Gastrocnemius medialis (tissue), 4 donors: Measurements from ENCODE around the gene CHST2. TPM values are rescaled to one million over a fixed set of nuclear protein-coding genes. Genes with fewer than 3 reads are reported as not detected.

Source experiments
- ATAC-seq, 2 donors: fragments of 150-250 bp; one replicate each; pipeline ENCODE4 v1.9.1; 2016
- DNase-seq, 2 donors: peaks; one replicate each; pipeline ENCODE4 v3.0.0-alpha.2; 2019
- H3K27ac ChIP-seq, 4 donors: fragments of 200-600 bp; sonication (generic); 1 replicate in 1 of 4; 2 replicates in 3 of 4; pipeline ENCODE4 v1.5.1; 2016 to 2018; ENCODE audit warnings: mild to moderate bottlenecking in 2 of 4, moderate library complexity in 1 of 4
- H3K27me3 ChIP-seq, 3 donors: fragments of 200-600 bp; sonication (generic) in 2 of 3; 1 replicate in 1 of 3; 2 replicates in 2 of 3; pipeline versions ENCODE4 v1.5.1 to v1.6.0; 2016 to 2019; ENCODE audit warnings: mild to moderate bottlenecking in 1 of 3, moderate library complexity in 1 of 3
- H3K36me3 ChIP-seq, 2 donors: fragments of 200-600 bp; sonication (generic) in 1 of 2; one replicate each; pipeline ENCODE4 v1.5.1; 2017 to 2018
- H3K4me1 ChIP-seq, 2 donors: fragments of 200-600 bp; sonication (generic) in 1 of 2; one replicate each; pipeline ENCODE4 v1.5.1; 2016 to 2017; ENCODE audit warnings: mild to moderate bottlenecking in 2 of 2
- H3K4me3 ChIP-seq, 4 donors: fragments of 200-600 bp; sonication (generic) in 3 of 4; 1 replicate in 1 of 4; 2 replicates in 3 of 4; pipeline ENCODE4 v1.5.1; 2016 to 2019; ENCODE audit warnings: mild to moderate bottlenecking in 2 of 4
- H3K9me3 ChIP-seq, 3 donors: fragments of 200-600 bp; sonication (generic) in 2 of 3; 1 replicate in 1 of 3; 2 replicates in 2 of 3; pipeline ENCODE4 v1.5.1; 2016 to 2019
- CTCF ChIP-seq, 5 experiments: fragments of 450-650 bp in 3 of 5; fragments of 200-600 bp in 2 of 5; sonication (generic) in 2 of 5; IDR thresholded peaks in 4 of 5; conservative IDR thresholded peaks in 1 of 5; 1 replicate in 4 of 5; 2 replicates in 1 of 5; pipeline ENCODE4 v1.5.1; 2016 to 2019; ENCODE audit warnings: antibody characterized with exemption in 5 of 5, mild to moderate bottlenecking in 3 of 5, moderate library complexity in 3 of 5
- POLR2A ChIP-seq, 2 donors: fragments of 450-650 bp; IDR thresholded peaks; one replicate each; pipeline ENCODE4 v1.6.1; 2017; ENCODE audit warnings: antibody characterized with exemption in 2 of 2, mild to moderate bottlenecking in 2 of 2, moderate library complexity in 2 of 2
- in situ Hi-C, 4 donors: fragments of 200-750 bp; cut with MboI; loops; one replicate each; pipeline versions ENCODE4 v1.15.0 to v1.8.0; 2017; ENCODE audit warnings: low sequenced_read_pairs in 4 of 4
- intact Hi-C: fragments of 100-400 bp; cut with DNase I; formaldehyde crosslinking; loops from one replicate; pipeline ENCODE4 v1.15.1; 2023; ENCODE audit warnings: low total_unique reads
- total RNA-seq, 4 donors: library from RNA; depleted of rRNA; stranded (reverse); fragments of >200 nt; gene quantifications; one replicate each; pipeline versions ENCODE4 v1.1.0 to v1.2.3, GENCODE V29; 2016

Gene CHST2
- total RNA-seq, 4 donors from 2014 or later: 0.41 to 2.9 (median 1.8) TPM

- TF ChIP-seq POLR2A (IDR thresholded peaks at IDR 0.05): no peak
- no peak for TF ChIP-seq CTCF (IDR thresholded peaks at IDR 0.05 in 4 of 5, conservative IDR thresholded peaks at IDR 0.05 in 1 of 5)
- ATAC-seq (no peak), DNase-seq (no peak)
- in situ Hi-C loops: no loop called here
- Histone ChIP-seq H3K27ac (no peak overlapping the region), H3K4me3 (no peak overlapping the region), H3K27me3 (no peaks in the 10 kb centered on the region), H3K9me3 (no peaks in the 10 kb centered on the region), H3K36me3 (no peaks in the 10 kb centered on the region), H3K4me1 (no peaks in the 10 kb centered on the region)
- intact Hi-C loops: no loop called here
Observed at GRCh38 chr3:143142354-143142753, 22.8 kb downstream of the CHST2 start.

GRCh38 chr3:143145906-143146305, 26.3 kb downstream of the CHST2 start:
- ATAC-seq (no peak), DNase-seq (no peak)
- intact Hi-C loops: no loop called here
- TF ChIP-seq CTCF (IDR thresholded peaks at IDR 0.05 in 4 of 5, conservative IDR thresholded peaks at IDR 0.05 in 1 of 5): no peak
- TF ChIP-seq POLR2A (IDR thresholded peaks at IDR 0.05): no peak
- Histone ChIP-seq H3K27me3 (no peaks in the 10 kb centered on the region), H3K4me1 (no peaks in the 10 kb centered on the region), H3K4me3 (no peak overlapping the region), H3K9me3 (no peaks in the 10 kb centered on the region), H3K36me3 (no peaks in the 10 kb centered on the region), H3K27ac (no peak overlapping the region)
- in situ Hi-C loops: no loop called here

- in situ Hi-C loops: no loop called here
- Histone ChIP-seq H3K36me3 (no peaks in the 10 kb centered on the region), H3K27ac (no peak overlapping the region), H3K9me3 (no peaks in the 10 kb centered on the region), H3K4me3 (no peak overlapping the region), H3K27me3 (no peaks in the 10 kb centered on the region), H3K4me1 (no peaks in the 10 kb centered on the region)
- intact Hi-C loops: no loop called here
- TF ChIP-seq CTCF (IDR thresholded peaks at IDR 0.05 in 4 of 5, conservative IDR thresholded peaks at IDR 0.05 in 1 of 5) (no peak), POLR2A (IDR thresholded peaks at IDR 0.05) (no peak)
- ATAC-seq (no peak), DNase-seq (no peak)
Observed at GRCh38 chr3:143146486-143147274, 27.1 kb downstream of the CHST2 start.

- Histone ChIP-seq H3K27me3 (no peaks in the 10 kb centered on the region), H3K27ac (no peak overlapping the region), H3K36me3 (no peaks in the 10 kb centered on the region), H3K4me3 (no peak overlapping the region), H3K9me3 (no peaks in the 10 kb centered on the region), H3K4me1 (no peaks in the 10 kb centered on the region)
- ATAC-seq (no peak), DNase-seq (no peak)
- in situ Hi-C loops (no loop called here), intact Hi-C loops (no loop called here)
- TF ChIP-seq CTCF (IDR thresholded peaks at IDR 0.05 in 4 of 5, conservative IDR thresholded peaks at IDR 0.05 in 1 of 5) (no peak), POLR2A (IDR thresholded peaks at IDR 0.05) (no peak)
Observed at GRCh38 chr3:143147707-143148106, 28.1 kb downstream of the CHST2 start.

- intact Hi-C loops: no loop called here
- TF ChIP-seq POLR2A (IDR thresholded peaks at IDR 0.05) (no peak), CTCF (IDR thresholded peaks at IDR 0.05 in 4 of 5, conservative IDR thresholded peaks at IDR 0.05 in 1 of 5) (no peak)
- no peak overlapping the region for H3K27ac ChIP-seq
Observed at GRCh38 chr3:143150071-143150470, 30.5 kb downstream of the CHST2 start.

More at GRCh38 chr3:143150071-143150470, 30.5 kb downstream of the CHST2 start:
- DNase-seq: no peak
- ATAC-seq: no peak
- in situ Hi-C loops: no loop called here
- Histone ChIP-seq H3K4me1 (no peaks in the 10 kb centered on the region), H3K27me3 (no peaks in the 10 kb centered on the region), H3K36me3 (no peaks in the 10 kb centered on the region), H3K4me3 (no peak overlapping the region), H3K9me3 (no peaks in the 10 kb centered on the region)
